ENCODE measurements around the gene TMEM205.

The TMEM205 gene

DNA sequence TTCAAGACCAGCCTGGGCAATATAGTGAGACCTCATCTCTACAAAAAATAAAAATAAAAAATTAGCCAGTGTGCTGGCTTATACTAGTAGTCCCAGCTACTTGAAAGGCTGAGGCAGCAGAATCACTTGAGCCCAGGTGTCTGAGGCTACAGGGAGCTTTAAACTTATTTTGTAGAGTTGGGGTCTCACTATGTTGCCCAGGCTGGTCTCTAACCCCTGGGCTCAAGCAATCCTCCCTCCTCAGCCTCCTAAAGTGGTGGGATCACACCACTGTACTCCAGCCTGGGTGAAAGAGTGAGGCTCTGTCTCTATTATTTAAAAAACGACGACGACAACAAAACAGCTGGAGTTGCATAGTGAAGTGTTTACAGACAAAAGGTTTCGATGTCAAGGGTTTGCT, 14.6 kb downstream of the TMEM205 start:
- no peaks in the 10 kb centered on the region for H3K9me2 ChIP-seq (ENCODE audit: low read depth, low read length)
- H3K4me2 ChIP-seq (ENCODE audit: low read length) = no peak overlapping the region
- no peak overlapping the region for H3K9ac ChIP-seq (ENCODE audit: low read length)
- no peak overlapping the region for H3K4me3 ChIP-seq (ENCODE audit: low read depth, low read length, poor library complexity, severe bottlenecking)
- H3K27ac ChIP-seq (ENCODE audit: low read depth, low read length, poor library complexity, severe bottlenecking) = no peak overlapping the region
- no peaks in the 10 kb centered on the region for H3K27me3 ChIP-seq (ENCODE audit: insufficient read depth, low read length)
- no peaks in the 10 kb centered on the region for H3K9me3 ChIP-seq (ENCODE audit: low read length)
- no peak for TF ChIP-seq EZH2 (IDR thresholded peaks at IDR 0.05; ENCODE audit: borderline replicate concordance, low read length)
- TF ChIP-seq, protein P1, sequence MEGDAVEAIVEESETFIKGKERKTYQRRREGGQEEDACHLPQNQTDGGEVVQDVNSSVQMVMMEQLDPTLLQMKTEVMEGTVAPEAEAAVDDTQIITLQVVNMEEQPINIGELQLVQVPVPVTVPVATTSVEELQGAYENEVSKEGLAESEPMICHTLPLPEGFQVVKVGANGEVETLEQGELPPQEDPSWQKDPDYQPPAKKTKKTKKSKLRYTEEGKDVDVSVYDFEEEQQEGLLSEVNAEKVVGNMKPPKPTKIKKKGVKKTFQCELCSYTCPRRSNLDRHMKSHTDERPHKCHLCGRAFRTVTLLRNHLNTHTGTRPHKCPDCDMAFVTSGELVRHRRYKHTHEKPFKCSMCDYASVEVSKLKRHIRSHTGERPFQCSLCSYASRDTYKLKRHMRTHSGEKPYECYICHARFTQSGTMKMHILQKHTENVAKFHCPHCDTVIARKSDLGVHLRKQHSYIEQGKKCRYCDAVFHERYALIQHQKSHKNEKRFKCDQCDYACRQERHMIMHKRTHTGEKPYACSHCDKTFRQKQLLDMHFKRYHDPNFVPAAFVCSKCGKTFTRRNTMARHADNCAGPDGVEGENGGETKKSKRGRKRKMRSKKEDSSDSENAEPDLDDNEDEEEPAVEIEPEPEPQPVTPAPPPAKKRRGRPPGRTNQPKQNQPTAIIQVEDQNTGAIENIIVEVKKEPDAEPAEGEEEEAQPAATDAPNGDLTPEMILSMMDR (IDR thresholded peaks at IDR 0.05; ENCODE audit: low read length) = no peak
- no peak overlapping the region for H2AFZ ChIP-seq (ENCODE audit: low read length)
- no peaks in the 10 kb centered on the region for H3K4me1 ChIP-seq (ENCODE audit: insufficient read depth, low read length, severe bottlenecking)
- peaks cover 10% of the 10 kb centered on the region for H3K36me3 ChIP-seq (ENCODE audit: insufficient read depth, low read length)
- no peaks in the 10 kb centered on the region for H3K79me2 ChIP-seq (ENCODE audit: insufficient read depth, low read length)
- no peaks in the 10 kb centered on the region for H4K20me1 ChIP-seq (ENCODE audit: insufficient read depth, low read length)
- H3F3A ChIP-seq (ENCODE audit: insufficient read depth, low read length) = no peaks in the 10 kb centered on the region

DNA sequence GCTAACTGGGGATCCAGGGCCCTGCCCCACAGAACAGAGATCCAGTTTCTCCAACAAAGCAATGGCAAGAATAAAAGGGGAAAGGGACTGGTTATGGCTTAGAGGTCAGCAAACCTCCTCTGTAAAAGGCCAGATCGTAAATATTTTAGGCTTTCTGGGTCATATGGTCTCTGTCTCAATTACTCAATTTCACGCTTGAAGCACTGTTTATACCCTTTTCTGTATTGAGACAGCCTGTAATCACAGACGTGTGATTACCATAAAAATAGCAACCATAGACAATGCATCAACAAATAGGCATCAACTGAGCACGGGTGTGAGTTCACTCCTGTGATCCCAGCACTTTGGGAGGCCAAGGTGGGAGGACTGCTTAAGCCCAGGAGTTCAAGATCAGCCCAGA, 15.9 kb downstream of the TMEM205 start:
- Histone ChIP-seq H3K79me2 (ENCODE audit: insufficient read depth, low read length) (no peaks in the 10 kb centered on the region), H3K4me2 (ENCODE audit: low read length) (no peak overlapping the region), H3K9me3 (ENCODE audit: low read length) (no peaks in the 10 kb centered on the region), H3K4me1 (ENCODE audit: insufficient read depth, low read length, severe bottlenecking) (no peaks in the 10 kb centered on the region), H3K27me3 (ENCODE audit: insufficient read depth, low read length) (no peaks in the 10 kb centered on the region), H2AFZ (ENCODE audit: low read length) (no peak overlapping the region), H3K4me3 (ENCODE audit: low read depth, low read length, poor library complexity, severe bottlenecking) (no peak overlapping the region), H3K9me2 (ENCODE audit: low read depth, low read length) (no peaks in the 10 kb centered on the region), H3K36me3 (ENCODE audit: insufficient read depth, low read length) (peaks cover 3% of the 10 kb centered on the region), H3K27ac (ENCODE audit: low read depth, low read length, poor library complexity, severe bottlenecking) (no peak overlapping the region), H4K20me1 (ENCODE audit: insufficient read depth, low read length) (no peaks in the 10 kb centered on the region), H3F3A (ENCODE audit: insufficient read depth, low read length) (no peaks in the 10 kb centered on the region), H3K9ac (ENCODE audit: low read length) (no peak overlapping the region)
- TF ChIP-seq, protein P1 (IDR thresholded peaks at IDR 0.05; ENCODE audit: low read length) = no peak
- no peak for TF ChIP-seq EZH2 (IDR thresholded peaks at IDR 0.05; ENCODE audit: borderline replicate concordance, low read length)

DNA sequence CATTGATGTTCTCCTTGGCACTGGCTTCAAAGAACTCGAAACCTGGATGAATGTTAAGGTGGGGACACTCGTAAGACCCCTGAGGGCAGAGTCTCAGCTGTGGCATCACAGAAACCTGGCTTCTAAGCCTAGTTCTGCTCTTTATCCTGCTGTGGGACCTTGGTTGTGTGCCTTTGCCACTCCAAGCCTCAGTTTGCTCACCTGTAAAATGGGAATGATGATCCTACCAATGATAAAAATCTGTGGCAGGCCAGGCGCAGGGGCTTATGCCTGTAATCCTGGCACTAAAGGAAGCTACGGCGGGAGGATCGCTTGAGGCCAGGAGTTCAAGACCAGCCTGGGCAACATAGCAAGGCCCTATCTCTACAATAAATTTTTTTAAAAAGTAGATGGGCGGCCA, 20.5 kb downstream of the TMEM205 start:
- Histone ChIP-seq H2AFZ (ENCODE audit: low read length) (no peak overlapping the region), H3K9me3 (ENCODE audit: low read length) (no peaks in the 10 kb centered on the region), H3K4me2 (ENCODE audit: low read length) (no peak overlapping the region), H3K27ac (ENCODE audit: low read depth, low read length, poor library complexity, severe bottlenecking) (no peak overlapping the region), H3K79me2 (ENCODE audit: insufficient read depth, low read length) (no peaks in the 10 kb centered on the region), H3K27me3 (ENCODE audit: insufficient read depth, low read length) (no peaks in the 10 kb centered on the region), H3K36me3 (ENCODE audit: insufficient read depth, low read length) (no peaks in the 10 kb centered on the region), H4K20me1 (ENCODE audit: insufficient read depth, low read length) (no peaks in the 10 kb centered on the region), H3K9ac (ENCODE audit: low read length) (no peak overlapping the region), H3F3A (ENCODE audit: insufficient read depth, low read length) (no peaks in the 10 kb centered on the region), H3K4me1 (ENCODE audit: insufficient read depth, low read length, severe bottlenecking) (peaks cover 33% of the 10 kb centered on the region), H3K9me2 (ENCODE audit: low read depth, low read length) (no peaks in the 10 kb centered on the region), H3K4me3 (ENCODE audit: low read depth, low read length, poor library complexity, severe bottlenecking) (no peak overlapping the region)
- TF ChIP-seq, protein P1 (IDR thresholded peaks at IDR 0.05; ENCODE audit: low read length) = no peak
- no peak for TF ChIP-seq EZH2 (IDR thresholded peaks at IDR 0.05; ENCODE audit: borderline replicate concordance, low read length)
